Hematopoietic multipotent progenitor cell treated with erythropoietin and hydrocortisone succinate and interleukin-3 and kit ligand, for 17 days (in vitro differentiated cells): Measurements from ENCODE around the gene OTULIN.

Source experiments
- DNase-seq: peaks from one replicate; pipeline ENCODE4 v3.0.0-alpha.2; 2015; ENCODE audit warnings: low spot score

OTULIN gene

GRCh38 chr5:14664270-14665100 lies at the start of gene OTULIN:
TSS of gene OTULIN (plus strand) at chr5:14664718. CDS start at chr5:14664826, 108 bp downstream.
- peak; percentile 92 for DNase-seq

GRCh38 chr5:14615365-14615764 lies 49.2 kb upstream of the OTULIN start:
- DNase-seq: no peak

GRCh38 chr5:14617441-14617840 lies 47.1 kb upstream of the OTULIN start:
- DNase-seq: no peak

GRCh38 chr5:14627270-14627669 lies 37.2 kb upstream of the OTULIN start:
- no peak for DNase-seq

- no peak for DNase-seq
Measured at GRCh38 chr5:14628346-14628745, 36.2 kb upstream of the OTULIN start.

- DNase-seq: no peak
Measured at GRCh38 chr5:14630671-14631070, 33.8 kb upstream of the OTULIN start.

- no peak for DNase-seq
Measured at GRCh38 chr5:14635656-14636055, 28.9 kb upstream of the OTULIN start.

GRCh38 chr5:14640765-14641164 lies 23.8 kb upstream of the OTULIN start:
- DNase-seq: no peak

GRCh38 chr5:14644623-14645237 lies 19.8 kb upstream of the OTULIN start:
- no peak for DNase-seq

GRCh38 chr5:14650052-14650451 lies 14.5 kb upstream of the OTULIN start:
- no peak for DNase-seq

- no peak for DNase-seq
Measured at GRCh38 chr5:14655146-14655741, 9.3 kb upstream of the OTULIN start.

- DNase-seq: no peak
Measured at GRCh38 chr5:14656898-14657297, 7.6 kb upstream of the OTULIN start.

GRCh38 chr5:14659821-14660607 lies 4.5 kb upstream of the OTULIN start:
- DNase-seq: no peak

- no peak for DNase-seq
Measured at GRCh38 chr5:14660833-14661232, 3.7 kb upstream of the OTULIN start.

GRCh38 chr5:14662721-14663260 lies 1.7 kb upstream of the OTULIN start:
- DNase-seq: no peak

- DNase-seq: no peak
Measured at GRCh38 chr5:14663734-14664269, 716 bp upstream of the OTULIN start.

- peak; percentile 46 for DNase-seq
Measured at GRCh38 chr5:14665101-14665822, 744 bp downstream of the OTULIN start.

- peak; percentile 48 for DNase-seq
Measured at GRCh38 chr5:14665949-14666348, 1.4 kb downstream of the OTULIN start.

GRCh38 chr5:14666357-14666756 lies 1.8 kb downstream of the OTULIN start:
- no peak for DNase-seq

- DNase-seq: no peak
Measured at GRCh38 chr5:14667290-14667689, 2.8 kb downstream of the OTULIN start.

- DNase-seq: no peak
Measured at GRCh38 chr5:14667770-14668169, 3.3 kb downstream of the OTULIN start.
